H9 (cell line): ENCODE results near the gene TNC. TPM values are rescaled to one million over a fixed set of nuclear protein-coding genes. Genes with fewer than 3 reads are reported as not detected.

Experiments
- DNase-seq: peaks from one replicate; pipeline ENCODE4 v3.0.0-alpha.2; 2017
- H2AFZ ChIP-seq: one replicate; pipeline ENCODE4 v1.6.1; 2013; ENCODE audit warnings: mild to moderate bottlenecking, low read length, control low read depth, moderate library complexity
- H2AK5ac ChIP-seq: 2 replicates; pipeline ENCODE4 v1.6.1; 2013; ENCODE audit warnings: low read length, control low read depth, mixed read lengths; ENCODE audit not compliant: insufficient read length
- H2BK120ac ChIP-seq: one replicate; pipeline ENCODE4 v1.6.1; 2013; ENCODE audit warnings: low read depth, mild to moderate bottlenecking, low read length, control low read depth, inconsistent platforms; ENCODE audit not compliant: poor library complexity, severe bottlenecking
- H2BK12ac ChIP-seq: 2 replicates; pipeline ENCODE4 v1.6.1; 2013; ENCODE audit warnings: low read length, control low read depth, mixed read lengths, low read depth; ENCODE audit not compliant: insufficient read length
- H2BK15ac ChIP-seq: 2 replicates; pipeline ENCODE4 v1.6.1; 2013; ENCODE audit warnings: low read depth, low read length, control low read depth
- H2BK20ac ChIP-seq: one replicate; pipeline ENCODE4 v1.6.1; 2013; ENCODE audit warnings: low read depth, mild to moderate bottlenecking, low read length, control low read depth, inconsistent platforms; ENCODE audit not compliant: poor library complexity, severe bottlenecking
- H2BK5ac ChIP-seq: 2 replicates; pipeline ENCODE4 v1.6.1; 2013; ENCODE audit warnings: low read length, control low read depth, mixed read lengths; ENCODE audit not compliant: insufficient read length
- H3K14ac ChIP-seq: 2 replicates; pipeline ENCODE4 v1.6.1; 2013; ENCODE audit warnings: low read length, control low read depth; ENCODE audit not compliant: insufficient read depth
- H3K18ac ChIP-seq: 2 replicates; pipeline ENCODE4 v1.6.1; 2013; ENCODE audit warnings: low read depth, mild to moderate bottlenecking, mixed read lengths, low read length, control low read depth; ENCODE audit not compliant: insufficient read length
- H3K23ac ChIP-seq: 2 replicates; pipeline ENCODE4 v1.6.1; 2013; ENCODE audit warnings: low read length, control low read depth, mixed read lengths, low read depth; ENCODE audit not compliant: insufficient read length
- H3K23me2 ChIP-seq: 2 replicates; pipeline ENCODE4 v1.6.1; 2013; ENCODE audit warnings: low read depth, mild to moderate bottlenecking, mixed read lengths, low read length, control low read depth; ENCODE audit not compliant: insufficient read length, poor library complexity, severe bottlenecking
- H3K27ac ChIP-seq: 2 replicates; pipeline ENCODE4 v1.5.1; 2013; ENCODE audit warnings: low read length, control low read depth, mixed read lengths, low read depth; ENCODE audit not compliant: insufficient read length
- H3K27me3 ChIP-seq: 2 replicates; pipeline ENCODE4 v1.6.1; 2013; ENCODE audit warnings: low read length, control low read depth, inconsistent platforms; ENCODE audit not compliant: insufficient read depth
- H3K4ac ChIP-seq: 2 replicates; pipeline ENCODE4 v1.6.1; 2013; ENCODE audit warnings: low read depth, mild to moderate bottlenecking, control low read depth, inconsistent platforms, low read length, moderate library complexity
- H3K4me1 ChIP-seq: 2 replicates; pipeline ENCODE4 v1.6.1; 2013; ENCODE audit warnings: low read length, control low read depth, inconsistent platforms; ENCODE audit not compliant: insufficient read depth
- H3K4me2 ChIP-seq: 2 replicates; pipeline ENCODE4 v1.6.1; 2013; ENCODE audit warnings: low read length, control low read depth, mixed read lengths; ENCODE audit not compliant: insufficient read length, insufficient read depth
- H3K56ac ChIP-seq: 2 replicates; pipeline ENCODE4 v1.6.1; 2013; ENCODE audit warnings: low read depth, mild to moderate bottlenecking, mixed read lengths, low read length, control low read depth; ENCODE audit not compliant: insufficient read length
- H3K79me1 ChIP-seq: 2 replicates; pipeline ENCODE4 v1.6.1; 2013; ENCODE audit warnings: low read depth, mild to moderate bottlenecking, moderate library complexity, low read length, control low read depth, inconsistent platforms; ENCODE audit not compliant: insufficient read depth, poor library complexity, severe bottlenecking
- H3K79me2 ChIP-seq: 2 replicates; pipeline ENCODE4 v1.6.1; 2013; ENCODE audit warnings: low read length, control low read depth, inconsistent platforms; ENCODE audit not compliant: insufficient read depth
- H3K9ac ChIP-seq: 2 replicates; pipeline ENCODE4 v1.6.1; 2013; ENCODE audit warnings: low read length, control low read depth, mixed read lengths; ENCODE audit not compliant: insufficient read length; ENCODE audit errors: extremely low read depth
- H3K9me3 ChIP-seq: one replicate; pipeline ENCODE4 v1.6.1; 2013; ENCODE audit warnings: low read depth, low read length, inconsistent platforms; ENCODE audit not compliant: control insufficient read depth
- H3T11ph ChIP-seq: one replicate; pipeline ENCODE4 v1.6.1; 2013; ENCODE audit warnings: mild to moderate bottlenecking, low read length, control low read depth, inconsistent platforms
- H4K20me1 ChIP-seq: one replicate; pipeline ENCODE4 v1.6.1; 2013; ENCODE audit not compliant: control insufficient read depth, insufficient read length, insufficient read depth
- H4K5ac ChIP-seq: 2 replicates; pipeline ENCODE4 v1.6.1; 2013; ENCODE audit warnings: low read depth, mild to moderate bottlenecking, mixed read lengths, low read length, control low read depth; ENCODE audit not compliant: insufficient read length
- H4K8ac ChIP-seq: replicated peaks from 2 replicates; pipeline ENCODE4 v1.6.1; 2013; ENCODE audit warnings: low read length, control low read depth, mixed read lengths, low read depth; ENCODE audit not compliant: insufficient read length
- H4K91ac ChIP-seq: 2 replicates; pipeline ENCODE4 v1.6.1; 2013; ENCODE audit warnings: low read depth, mild to moderate bottlenecking, moderate library complexity, mixed read lengths, low read length, control low read depth; ENCODE audit not compliant: insufficient read length
- H3K27ac Mint-ChIP-seq, 3 experiments: 2 replicates in 2 of 3; 3 replicates in 1 of 3; pipeline ENCODE4 v1.8.0; 2020 to 2021; ENCODE audit warnings: mixed read lengths in 3 of 3, mild to moderate bottlenecking in 1 of 3, moderate library complexity in 1 of 3
- H3K27me3 Mint-ChIP-seq: 2 replicates; pipeline ENCODE4 v1.8.0; 2021; ENCODE audit warnings: low read depth, mild to moderate bottlenecking, moderate library complexity, mixed read lengths
- H3K36me3 Mint-ChIP-seq, 3 experiments: 2 replicates in 2 of 3; 3 replicates in 1 of 3; pipeline ENCODE4 v1.8.0; 2020 to 2021; ENCODE audit warnings: low read depth in 3 of 3, mixed read lengths in 3 of 3; ENCODE audit not compliant: insufficient read depth in 1 of 3
- H3K4me1 Mint-ChIP-seq, 2 experiments: 2 replicates each; pipeline ENCODE4 v1.8.0; 2020; ENCODE audit warnings: mixed read lengths in 2 of 2
- H3K4me3 Mint-ChIP-seq, 2 experiments: 2 replicates in 1 of 2; 3 replicates in 1 of 2; pipeline ENCODE4 v1.8.0; 2020 to 2021; ENCODE audit warnings: mild to moderate bottlenecking in 2 of 2, mixed read lengths in 2 of 2, moderate library complexity in 1 of 2
- H3K9me3 Mint-ChIP-seq, 2 experiments: 2 replicates in 1 of 2; 3 replicates in 1 of 2; pipeline ENCODE4 v1.8.0; 2020; ENCODE audit warnings: mild to moderate bottlenecking in 2 of 2, mixed read lengths in 2 of 2, moderate library complexity in 1 of 2
- CTCF ChIP-seq: fragments of 200-600 bp; sonication (generic); conservative IDR thresholded peaks from 3 replicates; pipeline ENCODE4 v1.8.0; 2021; ENCODE audit warnings: antibody characterized with exemption, mild to moderate bottlenecking
- WGBS: extraction: QIAGEN DNeasy Blood & Tissue Kit; methylation state at CpG from one replicate; pipeline ENCODE4 v1.1.7; 2013; ENCODE audit warnings: missing lambda C conversion rate, low lambda C conversion rate, mixed read lengths; ENCODE audit not compliant: insufficient read length; ENCODE audit errors: extremely low coverage; 5-methylcytosine and 5-hydroxymethylcytosine counted together
- total RNA-seq: library from RNA; stranded (reverse); gene quantifications from 2 replicates; pipeline ENCODE4 v1.2.1, GENCODE V29; 2021

TNC gene
- total RNA-seq, 1 experiment from 2014 or later, result 0.63 TPM

GRCh38 chr9:115046199-115046598 is 71.8 kb downstream of the TNC start:
- Histone ChIP-seq H3T11ph (no peak overlapping the region), H4K8ac (no peak overlapping the region), H3K9ac (no peak overlapping the region), H3K14ac (no peak overlapping the region), H3K79me2 (no peaks in the 10 kb centered on the region), H3K4me1 (no peaks in the 10 kb centered on the region), H4K91ac (no peak overlapping the region), H3K9me3 (no peaks in the 10 kb centered on the region), H2AK5ac (no peak overlapping the region), H2BK20ac (no peak overlapping the region), H3K56ac (no peak overlapping the region), H2BK5ac (no peak overlapping the region), H3K27ac (no peak overlapping the region), H2AFZ (no peak overlapping the region), H3K4me2 (no peak overlapping the region), H3K4ac (no peak overlapping the region), H2BK12ac (no peak overlapping the region), H3K23me2 (no peaks in the 10 kb centered on the region), H2BK15ac (no peak overlapping the region), H2BK120ac (no peak overlapping the region), H4K5ac (no peak overlapping the region), H3K79me1 (no peaks in the 10 kb centered on the region), H3K23ac (no peak overlapping the region), H3K27me3 (no peaks in the 10 kb centered on the region), H3K18ac (no peak overlapping the region), H4K20me1 (no peaks in the 10 kb centered on the region)
- no peak overlapping the region for H3K27ac Mint-ChIP-seq
- no peaks in the 10 kb centered on the region for H3K9me3 Mint-ChIP-seq
- no peaks in the 10 kb centered on the region for H3K36me3 Mint-ChIP-seq
- H3K27me3 Mint-ChIP-seq, result peaks cover 20% of the 10 kb centered on the region
- peaks cover 8 to 9% of the 10 kb centered on the region in 2 experiments for H3K4me1 Mint-ChIP-seq
- no peak for TF ChIP-seq CTCF
- WGBS, result no CpG with 5 or more reads among the region's 6 CpGs
- no peak overlapping the region for H3K4me3 Mint-ChIP-seq
- no peak for DNase-seq
